DLD1 (cell line): ENCODE data around the gene PRTG.

Experiments
- in situ Hi-C: cut with HindIII; loops from 2 replicates; pipeline ENCODE4 v1.10.0; 2017; ENCODE audit warnings: low sequenced_read_pairs

PRTG gene

GRCh38 chr15:55574096-55574495, 168.9 kb downstream of the PRTG start:
- in situ Hi-C loops, result no loop called here

GRCh38 chr15:55573224-55573623, 169.7 kb downstream of the PRTG start:
- in situ Hi-C loops, result no loop called here

GRCh38 chr15:55564347-55565145, 178.4 kb downstream of the PRTG start:
- in situ Hi-C loops, result no loop called here

- in situ Hi-C loops, result no loop called here
Observed at GRCh38 chr15:55562601-55563000, 180.4 kb downstream of the PRTG start.
